ENCODE measurements around the gene RFPL2. TPM values are rescaled to one million over a fixed set of nuclear protein-coding genes. Genes with fewer than 3 reads are reported as not detected.

RFPL2 gene
- not detected in 2 replicates for total RNA-seq (2014; rRNA removed; shearing (Covaris generic))

DNA sequence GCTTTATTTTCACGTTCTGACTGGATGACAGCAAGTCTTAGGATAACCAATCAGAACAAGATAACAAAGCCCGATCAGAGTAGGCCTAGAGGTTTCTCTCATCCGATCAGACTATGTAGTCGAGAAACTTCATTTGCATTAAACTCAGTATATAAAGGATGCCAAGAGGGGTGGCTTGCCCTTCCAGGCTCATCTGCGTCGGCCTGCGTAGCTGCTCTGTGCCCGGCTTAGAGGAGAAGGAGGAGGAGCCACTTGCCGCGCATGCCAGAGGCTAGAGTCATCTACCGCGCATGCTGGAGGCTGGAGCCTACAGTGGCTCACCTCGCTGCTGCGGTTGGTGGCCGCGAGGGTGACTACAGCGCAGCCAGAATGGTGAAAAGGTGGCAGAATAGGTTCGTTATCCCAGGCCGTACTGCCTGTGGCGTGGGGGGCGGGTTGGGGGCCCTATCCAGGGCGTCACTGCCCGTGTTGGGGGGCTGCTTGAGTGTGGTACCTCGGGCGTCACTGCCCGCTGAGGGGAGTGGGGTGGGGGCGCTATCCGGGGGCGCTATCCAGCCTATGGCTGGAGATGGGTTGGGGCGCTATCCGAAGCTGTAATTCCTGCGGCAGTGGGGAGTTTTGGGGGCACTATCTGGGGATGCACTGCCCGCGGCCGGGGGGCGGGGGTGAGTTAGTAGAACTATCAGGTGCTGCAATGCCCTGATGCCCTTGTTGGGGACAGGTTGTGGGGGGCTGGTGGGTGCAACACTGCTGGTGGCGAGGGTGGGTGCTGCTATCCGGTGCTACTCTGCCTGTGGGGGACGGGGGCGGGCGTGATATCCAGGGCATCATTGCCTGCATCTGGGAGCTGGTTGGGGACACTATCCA is at the start of gene RFPL2:
TSS of gene RFPL2 (minus strand) at position 218 of the 867 bp plus-strand sequence. CDS start 2,622 bp downstream, outside the sequence.
- peak; percentile 93 for DNase-seq (ENCODE audit: low read depth)

- DNase-seq (ENCODE audit: low read depth) = no peak
These were observed 44.4 kb upstream of the RFPL2 start for GRCh38 chr22:32249231-32249630.

DNA sequence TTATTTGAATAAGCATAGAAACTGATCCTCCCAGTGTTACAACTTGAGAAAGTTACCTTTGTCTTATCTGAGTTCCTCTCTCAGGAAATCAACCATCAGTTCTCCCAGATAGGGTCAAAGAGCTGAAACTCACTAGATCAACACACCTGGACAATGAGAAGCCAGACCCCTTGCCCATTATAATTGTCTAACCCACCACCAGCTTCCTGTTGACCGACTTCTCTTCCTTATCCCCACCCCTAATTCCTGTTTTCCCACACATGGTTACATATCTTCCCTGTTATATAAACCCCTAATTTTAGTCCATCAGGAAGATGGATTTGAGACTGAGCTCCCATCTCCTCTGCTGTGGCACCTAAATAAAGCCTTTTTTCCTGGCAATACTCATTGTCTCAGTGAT is 43.4 kb upstream of the RFPL2 start:
- DNase-seq (ENCODE audit: low read depth) = no peak

- no peak for DNase-seq (ENCODE audit: low read depth)
These were observed 41.3 kb upstream of the RFPL2 start for GRCh38 chr22:32246166-32246565.

DNA sequence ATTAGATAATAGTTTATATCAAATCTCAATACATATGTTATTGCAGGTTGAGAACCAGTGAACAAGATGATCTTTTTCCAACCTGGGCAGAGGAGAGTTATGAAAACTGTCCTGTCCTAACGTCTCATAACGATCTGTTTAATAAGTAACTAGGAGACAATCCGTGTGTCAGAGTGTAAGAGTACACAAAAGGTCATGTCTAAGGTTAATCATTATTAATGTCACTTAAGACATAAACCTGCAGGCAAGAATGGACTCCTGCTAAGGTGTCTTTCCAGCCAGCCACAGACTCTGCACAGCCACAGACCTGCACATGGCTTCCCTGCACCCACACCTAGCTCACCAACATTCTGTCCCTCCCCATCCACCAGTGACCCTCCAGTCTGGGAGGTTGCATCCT is 40.2 kb upstream of the RFPL2 start:
- no peak for DNase-seq (ENCODE audit: low read depth)

DNA sequence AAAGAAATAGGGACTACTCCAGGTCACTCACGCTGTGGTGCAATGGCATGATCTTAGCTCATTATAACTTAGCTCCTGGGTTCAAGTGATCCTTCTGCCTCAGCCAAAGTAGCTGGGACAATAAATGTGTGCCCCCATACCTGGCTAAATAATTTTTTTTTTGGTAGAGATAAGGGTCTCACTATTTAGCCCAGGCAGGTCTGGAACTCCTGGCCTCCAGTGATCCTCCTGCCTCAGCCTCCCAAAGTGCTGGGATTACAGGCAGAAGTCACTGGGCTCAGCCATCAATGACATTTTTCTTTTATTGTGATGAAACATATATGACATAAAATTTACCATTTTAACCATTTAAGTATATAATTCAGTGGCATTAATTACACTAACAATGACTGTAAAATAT is 39.7 kb upstream of the RFPL2 start:
- no peak for DNase-seq (ENCODE audit: low read depth)

DNA sequence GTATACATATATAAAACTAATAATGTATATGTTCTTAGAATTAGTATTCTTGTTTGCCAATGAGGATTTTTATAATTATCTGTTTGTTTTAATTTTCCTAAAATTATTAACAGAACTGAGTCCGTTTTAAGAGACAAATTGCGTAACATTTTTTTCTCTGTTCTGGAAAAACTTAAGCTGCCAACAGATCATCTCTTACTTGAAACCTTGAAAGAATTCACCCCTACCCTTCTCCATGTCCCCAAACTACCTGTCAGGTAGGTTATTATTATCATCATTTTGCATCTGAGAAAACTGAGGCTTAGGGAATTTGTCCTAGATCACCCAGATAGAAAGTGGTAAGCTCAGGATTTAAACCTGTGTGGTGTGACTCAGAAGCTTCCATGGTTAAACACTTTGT is 35.6 kb upstream of the RFPL2 start:
- DNase-seq (ENCODE audit: low read depth) = no peak

- DNase-seq (ENCODE audit: low read depth) = no peak
These were observed 33.0 kb upstream of the RFPL2 start for GRCh38 chr22:32237906-32238305.

GRCh38 chr22:32236970-32237369 is 32.1 kb upstream of the RFPL2 start:
- DNase-seq (ENCODE audit: low read depth) = no peak

DNA sequence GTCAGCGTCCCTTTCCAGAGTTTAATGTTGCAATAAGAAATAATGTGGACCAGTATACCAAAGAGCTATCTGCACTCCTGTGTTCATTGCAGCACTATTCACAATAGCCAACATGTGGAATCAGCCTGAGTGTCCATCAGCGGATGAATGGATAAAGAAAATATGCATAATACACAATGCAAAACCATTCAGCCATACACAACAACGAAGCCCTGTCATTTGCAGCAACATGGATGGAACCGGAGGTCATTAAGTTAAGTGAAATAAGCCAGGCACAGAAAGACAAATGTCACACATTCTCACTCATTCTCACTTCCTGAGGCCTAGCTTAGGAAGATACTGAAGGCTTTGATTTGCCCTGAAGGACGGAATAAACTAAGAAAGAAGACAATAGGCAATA is 28.2 kb upstream of the RFPL2 start:
- DNase-seq (ENCODE audit: low read depth) = no peak

- DNase-seq (ENCODE audit: low read depth) = no peak
These were observed 27.4 kb upstream of the RFPL2 start for GRCh38 chr22:32232191-32232830.

- DNase-seq (ENCODE audit: low read depth) = no peak
These were observed 21.6 kb upstream of the RFPL2 start for GRCh38 chr22:32226326-32227104.

GRCh38 chr22:32222991-32223390 is 18.1 kb upstream of the RFPL2 start:
- DNase-seq (ENCODE audit: low read depth) = no peak

- no peak for DNase-seq (ENCODE audit: low read depth)
These were observed 14.2 kb upstream of the RFPL2 start for GRCh38 chr22:32219026-32219425.

DNA sequence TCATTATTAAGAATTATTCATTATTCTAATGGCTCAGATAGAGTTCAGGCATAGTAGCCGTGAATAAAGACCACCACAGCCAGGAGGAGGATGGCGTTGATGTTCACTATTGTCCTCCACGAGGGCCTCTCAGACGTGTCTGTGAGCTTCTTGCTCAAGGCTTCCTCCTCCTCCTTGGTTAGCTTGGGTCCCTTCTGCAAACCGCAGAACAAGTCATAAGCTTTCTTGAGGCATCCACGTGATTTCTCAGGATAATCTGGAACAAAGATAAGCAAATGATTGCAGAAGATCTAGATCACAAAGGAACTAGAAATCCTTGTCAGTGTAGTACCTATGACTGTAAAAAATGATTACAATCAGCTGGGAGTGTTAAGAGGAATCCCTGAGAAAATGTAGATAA is 13.6 kb upstream of the RFPL2 start:
- no peak for DNase-seq (ENCODE audit: low read depth)

DNA sequence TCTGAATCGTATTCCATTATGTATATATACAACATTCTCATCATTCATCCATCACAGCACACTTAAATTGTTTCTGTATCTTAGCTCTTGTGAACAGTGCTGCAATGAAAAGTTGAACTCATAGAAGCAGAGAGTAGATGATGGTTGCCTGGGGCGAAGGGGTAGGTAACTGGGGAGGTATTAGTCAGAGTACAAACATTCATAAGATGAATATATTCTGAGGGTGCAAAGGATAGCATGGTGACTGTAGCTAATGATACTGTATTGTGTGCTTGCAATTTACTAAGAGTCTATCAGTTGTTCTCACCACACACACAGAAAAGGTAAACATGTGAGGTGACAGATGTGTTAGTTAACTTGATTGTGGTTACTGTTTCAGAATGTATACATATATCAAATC is 12.6 kb upstream of the RFPL2 start:
- DNase-seq (ENCODE audit: low read depth) = peak; percentile 52

DNA sequence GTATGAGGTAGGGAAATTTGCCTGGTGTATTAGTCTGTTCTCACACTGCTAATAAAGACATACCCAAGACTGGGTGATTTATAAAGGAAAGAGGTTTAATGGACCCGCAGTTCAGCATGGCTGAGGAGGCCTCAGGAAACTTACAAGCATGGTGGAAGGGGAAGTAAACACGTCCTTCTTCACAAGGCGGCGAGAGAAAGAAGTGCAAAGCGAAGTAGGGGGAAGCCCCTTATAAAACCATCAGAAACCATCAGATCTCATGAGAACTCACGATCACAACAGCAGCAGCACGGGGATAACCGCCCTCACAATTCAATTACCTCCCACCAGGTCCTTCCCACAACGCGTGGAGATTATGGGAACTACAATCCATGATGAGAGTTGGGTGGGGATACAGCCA is 12.0 kb upstream of the RFPL2 start:
- DNase-seq (ENCODE audit: low read depth) = no peak

DNA sequence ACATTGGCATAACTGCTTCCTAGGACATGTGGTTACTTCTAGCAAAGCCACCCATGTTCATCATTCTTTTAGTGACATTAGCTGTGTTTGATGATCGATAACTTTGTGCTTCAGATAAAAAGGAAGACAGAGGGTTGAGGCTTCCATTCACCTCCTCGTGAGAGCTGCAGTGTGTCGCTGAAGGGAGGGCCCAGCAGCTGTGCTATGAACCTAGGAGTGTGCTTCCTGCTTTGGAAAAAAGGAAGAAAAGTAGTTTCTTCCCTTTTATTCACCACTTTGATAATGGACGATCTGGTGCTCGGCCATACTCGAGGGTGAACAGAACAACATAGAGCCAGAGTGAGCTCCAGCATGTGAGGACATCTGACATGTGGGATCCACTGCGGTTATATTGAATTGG is 6.1 kb upstream of the RFPL2 start:
- DNase-seq (ENCODE audit: low read depth) = no peak

GRCh38 chr22:32208681-32209080 is 3.8 kb upstream of the RFPL2 start:
- DNase-seq (ENCODE audit: low read depth) = no peak

DNA sequence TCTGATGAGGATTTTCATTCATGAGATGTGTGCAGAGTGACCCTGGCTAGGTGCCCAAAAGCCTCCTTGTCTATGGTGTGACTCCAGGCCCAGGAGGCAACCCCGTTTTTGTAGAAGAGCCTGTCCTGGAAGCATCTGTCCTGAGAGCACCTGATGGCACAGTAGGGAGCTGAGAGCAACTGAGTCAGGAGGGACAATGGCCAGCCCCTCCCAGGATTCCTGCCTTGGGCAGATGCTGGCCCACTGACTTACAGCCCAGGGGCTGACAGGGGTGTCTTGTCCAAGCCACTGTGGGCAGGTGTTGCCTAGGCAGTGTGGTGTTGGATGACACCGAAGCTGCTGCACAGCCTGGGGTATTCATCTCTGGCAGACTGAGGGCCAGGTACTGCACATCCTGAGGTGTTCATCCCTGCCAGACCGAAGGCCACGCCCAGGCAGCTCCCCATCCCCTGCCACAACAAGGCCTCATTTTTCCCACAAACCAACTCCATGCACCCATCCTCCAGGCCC is 3.2 kb upstream of the RFPL2 start:
- DNase-seq (ENCODE audit: low read depth) = no peak

GRCh38 chr22:32206774-32207758 is 2.2 kb upstream of the RFPL2 start:
- peak; percentile 60 for DNase-seq (ENCODE audit: low read depth)
